Cortex of kidney (tissue), 1 donor: Measurements from ENCODE around the gene ACSS3.

Experiments
- DNase-seq: peaks from one replicate; lab custom pipeline; 2025; lab: John Stamatoyannopoulos, UW

Gene ACSS3

GRCh38 chr12:81231574-81232368, 153.9 kb downstream of the ACSS3 start:
- no peak for DNase-seq

GRCh38 chr12:81245458-81245857, 167.6 kb downstream of the ACSS3 start:
- DNase-seq = no peak

DNA sequence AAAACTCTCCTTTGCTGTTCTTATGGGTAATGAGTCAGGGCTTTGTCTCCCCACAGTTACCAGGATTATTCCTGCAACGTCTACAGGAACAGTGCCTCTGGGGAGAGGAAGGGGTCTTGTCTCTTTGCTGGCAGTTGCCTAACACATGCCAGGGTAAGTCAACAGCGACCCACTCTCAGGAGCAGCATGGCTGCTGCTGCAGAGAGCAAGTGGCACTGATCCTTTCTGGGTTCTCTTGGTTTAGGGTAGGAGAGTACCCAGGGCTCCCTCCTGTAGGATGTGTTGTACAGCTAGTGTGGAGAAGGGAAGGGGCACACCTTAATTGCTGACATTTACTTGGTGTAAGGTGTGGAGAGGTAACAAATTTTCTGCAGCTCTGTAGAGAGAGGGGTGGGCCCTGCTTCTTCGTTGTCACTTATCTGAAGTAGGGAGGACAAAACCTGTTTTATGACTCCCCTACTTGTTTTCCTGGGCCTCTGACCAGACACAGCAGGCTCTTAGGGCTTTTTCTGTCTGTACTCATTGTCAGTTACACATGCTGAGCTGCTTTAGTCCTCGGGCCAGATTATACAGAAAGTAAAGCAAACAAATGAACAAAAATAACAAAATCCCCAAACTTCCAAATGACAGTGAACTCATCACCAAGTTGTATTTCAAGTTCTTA, 168.2 kb downstream of the ACSS3 start:
- DNase-seq = no peak

GRCh38 chr12:81249976-81250375, 172.1 kb downstream of the ACSS3 start:
- DNase-seq = no peak

DNA sequence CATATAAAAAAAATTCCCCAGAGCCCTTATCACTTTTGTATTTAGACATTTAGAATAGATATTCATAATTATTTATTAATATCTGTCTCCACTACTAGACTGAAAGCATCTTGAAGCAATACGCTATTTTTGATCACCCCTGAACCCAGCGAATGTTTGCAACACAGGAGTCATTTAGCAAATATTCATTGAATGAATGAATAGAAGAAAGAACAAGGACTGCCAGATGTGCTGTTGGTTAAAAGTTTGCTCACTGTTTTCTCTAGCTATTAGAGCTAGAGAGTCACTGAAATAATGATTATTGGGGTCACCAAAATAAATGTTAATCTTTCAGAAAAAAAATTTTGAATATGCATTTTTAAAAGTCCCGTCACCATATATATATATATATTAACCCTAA, 174.3 kb downstream of the ACSS3 start:
- DNase-seq = no peak

- no peak for DNase-seq
Observed at GRCh38 chr12:81253360-81253759, 175.5 kb downstream of the ACSS3 start.

- no peak for DNase-seq
Observed at GRCh38 chr12:81255456-81255855, 177.6 kb downstream of the ACSS3 start.

DNA sequence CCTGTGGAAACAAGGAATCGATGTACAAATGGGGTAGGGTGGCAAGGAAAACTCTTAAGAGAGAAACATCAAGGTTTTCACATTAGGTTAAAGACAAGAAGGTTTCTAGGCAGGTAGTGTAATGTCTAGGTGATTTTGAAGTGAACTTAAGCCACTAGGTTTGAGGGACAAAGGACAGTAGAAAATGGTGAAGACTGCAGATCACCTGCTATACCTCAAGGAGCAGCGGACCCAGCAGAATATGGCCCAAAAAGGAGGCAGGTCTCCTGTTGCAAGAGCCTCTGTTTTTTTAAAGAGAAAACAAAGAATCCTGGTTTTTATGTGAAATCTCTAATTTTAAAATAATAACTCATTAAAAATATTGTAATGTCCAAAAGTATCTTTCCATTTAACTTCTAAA, 178.1 kb downstream of the ACSS3 start:
- DNase-seq = no peak

GRCh38 chr12:81257947-81258551, 180.2 kb downstream of the ACSS3 start:
- no peak for DNase-seq

GRCh38 chr12:81259360-81259759, 181.5 kb downstream of the ACSS3 start:
- DNase-seq = no peak

GRCh38 chr12:81261508-81262207, 183.8 kb downstream of the ACSS3 start:
- no peak for DNase-seq

DNA sequence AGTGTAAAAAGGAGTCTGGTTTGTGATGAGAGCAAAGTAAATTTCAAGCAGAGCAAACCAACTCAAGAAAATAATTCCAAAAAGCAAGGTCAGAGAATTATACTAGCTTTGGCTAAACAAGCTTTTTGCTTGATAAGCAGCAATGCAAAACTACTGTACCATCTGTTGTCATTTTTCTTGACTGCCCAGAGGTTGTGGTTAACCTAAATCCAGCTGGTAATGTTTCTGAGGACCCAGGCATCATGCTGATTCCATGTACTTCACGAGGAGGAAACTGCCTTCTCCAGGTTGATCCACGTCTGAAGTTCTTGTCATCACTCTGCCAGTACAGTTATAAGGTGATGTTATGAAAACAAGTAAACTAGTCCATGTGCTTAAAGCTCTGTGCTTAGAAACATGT, 185.2 kb downstream of the ACSS3 start:
- no peak for DNase-seq

DNA sequence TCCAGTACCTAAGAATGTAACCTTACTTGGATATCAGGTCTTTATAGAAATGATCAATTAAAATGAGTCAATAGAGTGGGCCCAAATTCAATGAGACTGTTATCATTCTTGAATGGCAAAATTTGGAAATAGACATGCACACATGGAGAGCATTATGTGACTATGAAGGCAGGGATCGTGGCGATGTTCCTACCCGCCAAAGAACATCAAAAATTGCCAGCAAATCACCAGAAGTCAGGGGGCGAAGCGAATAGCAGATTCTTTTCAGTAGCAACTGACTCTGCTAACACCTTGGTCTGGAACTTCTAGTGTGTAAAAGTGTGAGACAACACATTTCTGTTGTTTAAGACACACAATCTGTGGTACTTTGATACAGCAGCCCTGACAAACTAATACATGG, 192.5 kb downstream of the ACSS3 start:
- no peak for DNase-seq

DNA sequence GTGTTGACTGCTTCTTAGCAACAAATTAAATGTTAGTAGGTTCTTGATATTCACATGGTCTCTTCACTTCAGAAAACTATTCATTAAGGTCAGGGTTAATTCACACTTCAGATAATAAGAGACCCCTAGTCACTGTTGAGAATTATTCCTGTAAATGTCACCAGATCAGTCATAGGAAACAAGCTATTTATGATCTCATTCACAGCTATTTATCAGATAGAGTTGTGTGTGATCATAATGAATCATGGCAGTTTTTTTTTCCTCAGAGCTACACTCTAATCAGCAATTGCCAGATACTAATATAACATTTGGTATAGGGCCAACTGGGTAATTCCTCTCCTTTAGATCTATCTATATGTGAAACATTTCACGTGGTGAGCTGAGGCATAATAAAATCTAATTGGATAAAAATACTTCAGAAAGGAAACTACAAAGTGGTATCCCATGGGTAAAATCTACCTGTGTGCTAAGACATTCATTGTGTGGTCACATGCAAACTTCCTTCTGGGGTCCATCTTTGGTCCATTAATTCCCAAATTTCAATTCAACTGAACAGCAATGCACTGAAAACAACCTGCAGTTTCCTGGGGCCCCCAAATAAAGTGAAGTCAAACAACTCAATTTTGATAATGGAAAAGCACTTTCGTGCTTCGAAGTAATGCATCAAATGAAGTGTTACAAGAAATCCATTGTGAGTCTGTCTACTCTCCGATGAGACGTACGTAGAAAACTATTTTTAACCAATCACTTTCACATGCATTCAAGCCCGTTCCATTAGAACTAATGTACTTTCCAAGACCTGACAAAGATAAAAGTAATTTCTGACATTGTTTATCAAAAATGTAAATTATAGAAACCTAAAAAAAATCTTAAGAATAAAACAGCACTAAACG, 197.0 kb downstream of the ACSS3 start:
- DNase-seq = no peak

DNA sequence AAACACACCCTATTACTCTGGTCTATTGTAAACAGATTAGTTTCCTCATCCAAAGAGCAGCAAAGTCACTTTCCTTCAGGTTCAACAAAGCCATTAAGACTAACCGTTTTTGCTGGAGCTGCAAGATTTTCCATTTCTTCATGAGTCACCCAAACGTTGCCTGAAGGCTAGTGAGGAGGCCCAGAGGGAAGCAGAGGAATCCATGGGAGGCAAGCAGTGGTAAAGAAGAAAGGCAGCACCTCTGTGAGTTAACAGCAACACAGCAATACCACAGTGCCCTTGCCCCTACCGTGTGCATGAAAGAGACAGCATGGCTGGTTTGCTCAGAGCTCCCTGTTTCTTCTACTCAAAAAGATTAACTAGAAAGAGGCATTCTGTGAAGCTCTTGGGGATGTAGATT, 206.3 kb downstream of the ACSS3 start:
- DNase-seq = no peak

- DNase-seq = no peak
Observed at GRCh38 chr12:81288651-81289050, 210.8 kb downstream of the ACSS3 start.

GRCh38 chr12:81294325-81295190, 216.7 kb downstream of the ACSS3 start:
- no peak for DNase-seq

DNA sequence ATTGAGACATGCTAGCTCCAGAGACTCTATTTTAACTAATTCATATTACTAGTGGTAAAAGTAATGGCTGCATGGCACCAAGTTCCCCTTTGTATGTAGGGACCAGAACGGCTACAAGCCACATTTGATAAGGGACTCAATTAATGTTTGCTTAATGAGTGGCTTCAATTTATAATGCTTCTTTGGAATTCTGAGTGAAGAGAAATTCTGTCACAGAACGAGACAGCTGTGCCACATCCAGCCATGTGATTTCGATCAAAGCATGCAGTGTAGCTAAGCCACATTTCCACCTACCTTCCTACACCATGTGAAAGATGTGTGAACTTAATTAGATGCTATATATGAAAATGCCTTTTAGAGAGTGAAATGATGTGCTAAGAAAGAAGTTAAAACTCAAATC, 217.4 kb downstream of the ACSS3 start:
- DNase-seq = no peak

DNA sequence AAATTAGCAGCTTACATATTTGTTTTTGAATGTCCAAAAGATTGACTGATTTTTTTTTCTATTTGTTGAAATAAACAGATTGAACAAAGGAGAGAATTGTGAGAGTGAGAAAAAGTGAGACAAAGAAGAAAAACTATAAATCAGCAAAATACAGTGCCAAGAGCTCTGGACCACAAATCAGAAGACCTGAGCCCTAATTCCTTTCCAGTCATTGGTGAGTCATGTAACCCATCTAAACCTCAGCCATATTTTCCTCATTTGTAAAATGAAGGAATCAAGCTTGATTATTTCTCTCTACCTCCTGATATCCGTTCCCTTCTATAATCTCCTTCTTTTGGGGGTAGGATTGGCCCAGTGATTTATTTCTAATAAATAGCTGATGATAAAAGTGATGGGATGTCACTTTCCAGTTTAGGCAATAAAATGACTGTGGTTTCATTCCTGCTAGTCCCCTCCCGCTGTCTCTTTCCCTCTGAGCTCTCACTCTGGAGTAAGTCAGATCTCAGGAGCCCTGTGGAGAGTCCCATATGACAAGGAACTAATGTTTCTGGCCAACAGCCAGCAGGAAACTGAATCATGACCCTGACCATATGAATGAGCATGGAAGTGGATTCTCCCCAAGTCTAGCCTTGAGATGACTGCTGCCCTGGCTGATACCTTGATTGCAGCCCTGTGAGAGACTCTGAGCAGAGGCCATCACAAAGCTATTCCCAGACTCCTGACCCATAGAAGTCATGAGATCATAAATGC, 218.9 kb downstream of the ACSS3 start:
- DNase-seq = no peak

DNA sequence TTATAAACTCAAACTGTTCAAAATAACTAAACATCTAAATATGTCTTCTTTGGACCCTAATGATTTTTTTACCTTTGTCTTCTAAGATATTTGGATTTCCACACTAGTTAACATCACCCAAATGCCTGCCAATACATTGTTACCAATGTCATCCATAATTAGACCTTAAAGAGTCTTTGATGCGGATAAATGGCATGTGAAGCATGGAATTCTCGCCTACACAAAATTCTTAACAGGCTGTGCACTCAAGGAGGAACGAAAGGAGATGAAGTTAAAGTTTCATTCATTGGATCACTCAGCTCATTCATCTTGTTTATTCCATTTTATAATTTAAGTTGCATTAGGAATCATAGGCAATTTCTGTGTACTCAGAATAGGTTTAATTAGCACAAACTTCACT, 219.7 kb downstream of the ACSS3 start:
- no peak for DNase-seq
